Mucosa of rectum (tissue), 2 donors: ENCODE measurements around the gene PLEKHG7.

Experiments
- H3K27ac ChIP-seq, 2 donors: one replicate each; pipeline ENCODE4 v1.7.0; 2013; ENCODE audit warnings: inconsistent platforms in 2 of 2, low read depth in 2 of 2, low read length in 2 of 2
- H3K27me3 ChIP-seq, 2 donors: one replicate each; pipeline ENCODE4 v1.7.0; 2013; ENCODE audit warnings: low read length in 2 of 2; ENCODE audit not compliant: control insufficient read depth in 2 of 2, insufficient read depth in 2 of 2
- H3K36me3 ChIP-seq, 2 donors: one replicate each; pipeline ENCODE4 v1.7.0; 2013; ENCODE audit warnings: low read length in 2 of 2; ENCODE audit not compliant: control insufficient read depth in 2 of 2, insufficient read depth in 2 of 2
- H3K4me1 ChIP-seq, 2 donors: one replicate each; pipeline ENCODE4 v1.7.0; 2013; ENCODE audit warnings: low read length in 2 of 2, mild to moderate bottlenecking in 1 of 2; ENCODE audit not compliant: control insufficient read depth in 2 of 2, insufficient read depth in 2 of 2
- H3K4me3 ChIP-seq, 2 donors: one replicate each; pipeline ENCODE4 v1.7.0; 2013; ENCODE audit warnings: low read length in 2 of 2
- H3K9ac ChIP-seq, 2 donors: one replicate each; pipeline ENCODE4 v1.7.0; 2013; ENCODE audit warnings: low read length in 2 of 2, low read depth in 1 of 2, mild to moderate bottlenecking in 1 of 2
- H3K9me3 ChIP-seq, 2 donors: one replicate each; pipeline ENCODE4 v1.7.0; 2013; ENCODE audit warnings: low read length in 2 of 2; ENCODE audit not compliant: control insufficient read depth in 2 of 2
- donor health status: healthy.
- donor health status: Normal muscosa, but diverticular disease.

PLEKHG7 gene

GRCh38 chr12:92729773-92730305 lies 27.1 kb downstream of the PLEKHG7 start:
- Histone ChIP-seq H3K9ac (no peak overlapping the region), H3K36me3 (no peaks in the 10 kb centered on the region), H3K9me3 (no peaks in the 10 kb centered on the region), H3K4me3 (no peak overlapping the region), H3K27me3 (no peaks in the 10 kb centered on the region), H3K27ac (no peak overlapping the region), H3K4me1 (peaks cover 0 to 2% of the 10 kb centered on the region in 2 donors)

- Histone ChIP-seq H3K9me3 (no peaks in the 10 kb centered on the region), H3K4me1 (peaks cover 2% of the 10 kb centered on the region in 2 donors), H3K27me3 (no peaks in the 10 kb centered on the region), H3K4me3 (no peak overlapping the region), H3K27ac (no peak overlapping the region), H3K36me3 (no peaks in the 10 kb centered on the region), H3K9ac (no peak overlapping the region)
Observed at GRCh38 chr12:92730758-92731157, 28.0 kb downstream of the PLEKHG7 start.

GRCh38 chr12:92732216-92732615 lies 29.4 kb downstream of the PLEKHG7 start:
- Histone ChIP-seq H3K4me3 (no peak overlapping the region), H3K4me1 (peaks cover 2% of the 10 kb centered on the region in 2 donors), H3K9me3 (no peaks in the 10 kb centered on the region)

GRCh38 chr12:92732716-92733115 lies 29.9 kb downstream of the PLEKHG7 start:
- H3K4me3 ChIP-seq: no peak overlapping the region
- no peak overlapping the region for H3K27ac ChIP-seq
- peaks cover 2% of the 10 kb centered on the region in 2 donors for H3K4me1 ChIP-seq
- no peaks in the 10 kb centered on the region for H3K9me3 ChIP-seq
- no peak overlapping the region for H3K9ac ChIP-seq
- H3K36me3 ChIP-seq: no peaks in the 10 kb centered on the region
- no peaks in the 10 kb centered on the region for H3K27me3 ChIP-seq

More at GRCh38 chr12:92732216-92732615, 29.4 kb downstream of the PLEKHG7 start:
- Histone ChIP-seq H3K27ac (no peak overlapping the region), H3K27me3 (no peaks in the 10 kb centered on the region), H3K9ac (no peak overlapping the region), H3K36me3 (no peaks in the 10 kb centered on the region)

GRCh38 chr12:92733181-92733580 lies 30.4 kb downstream of the PLEKHG7 start:
- Histone ChIP-seq H3K9ac (no peak overlapping the region), H3K36me3 (no peaks in the 10 kb centered on the region), H3K9me3 (no peaks in the 10 kb centered on the region), H3K4me3 (no peak overlapping the region), H3K27me3 (no peaks in the 10 kb centered on the region), H3K4me1 (peaks cover 2% of the 10 kb centered on the region in 2 donors), H3K27ac (no peak overlapping the region)

- H3K36me3 ChIP-seq: no peaks in the 10 kb centered on the region
- peaks cover 2% of the 10 kb centered on the region in 2 donors for H3K4me1 ChIP-seq
- H3K27ac ChIP-seq: no peak overlapping the region
- no peaks in the 10 kb centered on the region for H3K27me3 ChIP-seq
- H3K9me3 ChIP-seq: no peaks in the 10 kb centered on the region
- H3K9ac ChIP-seq: no peak overlapping the region
- no peak overlapping the region for H3K4me3 ChIP-seq
Observed at GRCh38 chr12:92733661-92734060, 30.9 kb downstream of the PLEKHG7 start.

GRCh38 chr12:92735131-92735721 lies 32.4 kb downstream of the PLEKHG7 start:
- Histone ChIP-seq H3K9me3 (no peaks in the 10 kb centered on the region), H3K27ac (peak overlapping the region in 1 of 2 donors; percentile 53), H3K9ac (no peak overlapping the region), H3K27me3 (no peaks in the 10 kb centered on the region), H3K36me3 (no peaks in the 10 kb centered on the region), H3K4me1 (peaks cover 2% of the 10 kb centered on the region in 2 donors), H3K4me3 (no peak overlapping the region)

- Histone ChIP-seq H3K36me3 (no peaks in the 10 kb centered on the region), H3K9ac (no peak overlapping the region), H3K4me1 (peaks cover 2% of the 10 kb centered on the region in 2 donors), H3K9me3 (no peaks in the 10 kb centered on the region), H3K4me3 (no peak overlapping the region), H3K27me3 (no peaks in the 10 kb centered on the region), H3K27ac (no peak overlapping the region)
Observed at GRCh38 chr12:92736605-92737004, 33.8 kb downstream of the PLEKHG7 start.

DNA sequence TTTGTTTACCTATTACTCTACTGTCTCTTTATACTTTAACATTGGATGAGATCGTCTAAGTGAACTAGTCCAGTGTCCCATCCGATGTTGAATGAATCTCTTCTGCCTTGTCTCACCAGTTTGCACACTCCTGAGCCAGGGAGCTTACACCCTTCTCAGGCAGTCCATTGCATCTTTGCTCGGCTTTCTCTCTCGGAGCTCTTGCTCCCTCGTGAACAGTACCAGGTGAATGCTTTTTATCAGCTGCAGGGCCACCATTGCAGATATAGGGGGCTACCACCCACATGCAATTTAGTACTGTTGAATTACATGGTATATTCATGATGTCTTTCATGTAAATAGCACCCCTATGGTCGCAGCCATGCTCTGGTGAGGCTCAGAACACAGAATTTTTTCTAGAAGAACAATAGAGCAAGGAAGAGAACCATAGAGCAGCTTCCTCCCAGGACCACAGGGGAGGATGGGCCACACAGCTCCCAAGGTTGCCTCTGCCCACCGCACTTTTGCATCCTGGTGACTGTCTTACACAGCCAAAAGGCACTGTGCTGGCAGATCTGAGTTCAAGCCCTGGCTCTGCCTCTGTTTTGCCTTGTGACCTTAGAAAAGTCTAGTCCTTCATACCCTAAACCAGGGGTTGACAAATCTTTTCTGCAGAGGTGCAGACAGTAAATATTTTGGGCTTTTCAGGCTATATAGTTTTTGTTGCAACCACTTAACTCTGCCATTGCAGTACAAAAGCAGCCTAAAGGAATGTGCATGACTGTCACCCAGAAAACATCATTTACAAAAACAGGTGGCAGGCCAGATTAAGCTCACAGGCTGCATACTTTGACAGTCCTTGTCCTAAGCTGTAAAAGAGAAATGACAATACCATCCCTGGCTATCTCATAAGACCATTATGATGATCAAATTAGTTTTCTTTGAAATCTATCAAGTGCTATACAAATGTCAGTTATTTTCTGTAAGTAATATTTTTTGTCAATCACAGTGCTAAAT lies 35.4 kb downstream of the PLEKHG7 start:
- H3K27ac ChIP-seq: no peak overlapping the region
- H3K4me3 ChIP-seq: no peak overlapping the region
- no peaks in the 10 kb centered on the region for H3K9me3 ChIP-seq
- no peaks in the 10 kb centered on the region for H3K27me3 ChIP-seq
- H3K9ac ChIP-seq: no peak overlapping the region
- H3K4me1 ChIP-seq: peaks cover 2% of the 10 kb centered on the region in 2 donors
- no peaks in the 10 kb centered on the region for H3K36me3 ChIP-seq

DNA sequence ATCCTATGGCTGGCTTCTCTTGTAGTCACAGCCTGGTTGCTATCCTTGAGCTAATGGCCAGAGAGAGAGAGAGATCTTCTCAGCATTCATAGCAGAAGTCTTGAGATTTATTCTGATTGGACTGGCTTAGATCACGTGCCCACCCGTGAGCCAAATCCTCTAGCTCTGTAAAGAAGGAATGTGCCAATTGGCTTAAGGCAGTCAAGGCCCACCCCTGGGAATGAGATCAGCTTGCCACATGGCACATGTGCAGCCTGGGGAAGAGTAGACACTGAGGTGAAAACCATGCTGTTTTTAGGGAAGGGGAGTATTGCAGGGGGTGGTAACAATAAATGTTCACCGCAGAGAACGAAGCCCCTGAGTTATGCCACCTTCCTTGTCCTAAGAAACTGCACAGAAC lies 36.3 kb downstream of the PLEKHG7 start:
- H3K36me3 ChIP-seq: no peaks in the 10 kb centered on the region
- H3K4me3 ChIP-seq: no peak overlapping the region
- no peaks in the 10 kb centered on the region for H3K27me3 ChIP-seq
- peaks cover 2% of the 10 kb centered on the region in 2 donors for H3K4me1 ChIP-seq
- no peak overlapping the region for H3K27ac ChIP-seq
- H3K9me3 ChIP-seq: no peaks in the 10 kb centered on the region
- H3K9ac ChIP-seq: no peak overlapping the region
